ENCODE data around the gene ATRNL1. TPM values are rescaled to one million over a fixed set of nuclear protein-coding genes. Genes with fewer than 3 reads are reported as not detected.

The ATRNL1 gene
- polyA plus RNA-seq, 3 donors: not detected

- intact Hi-C loops (cut with micrococcal nuclease): no loop called here
- no peak for DNase-seq
- Mint-ChIP-seq H3K36me3 (no peaks in the 10 kb centered on the region), H3K27me3 (ENCODE audit: low read depth in 3 of 3) (peaks cover 0 to 1% (median 0%) of the 10 kb centered on the region in 3 donors), H3K27ac (no peak overlapping the region), H3K9me3 (peaks cover 0 to 2% (median 0%) of the 10 kb centered on the region in 7 donors), H3K4me3 (no peak overlapping the region), H3K4me1 (no peaks in the 10 kb centered on the region)
- no peak overlapping the region for H2AFZ ChIP-seq (ENCODE audit: insufficient read depth, low read depth, low read length, poor library complexity, severe bottlenecking)
- 77% methylated on average over 3 of the region's 3 CpGs for WGBS (ENCODE audit: insufficient coverage)
- H3K27ac ChIP-seq (ENCODE audit: low read depth in 1 of 2, low read length in 2 of 2): no peak overlapping the region
- H3K4me2 ChIP-seq (replicated peaks; ENCODE audit: extremely low read depth, low read length, poor library complexity, severe bottlenecking): no peak overlapping the region
- H4K20me1 ChIP-seq (ENCODE audit: insufficient read depth, low read length): no peaks in the 10 kb centered on the region
- H3K9me3 ChIP-seq (replicated peaks in 1 of 2; ENCODE audit: control insufficient read depth in 1 of 2, insufficient read depth in 1 of 2, low read length in 2 of 2): no peaks in the 10 kb centered on the region
- no peaks in the 10 kb centered on the region for H3K4me1 ChIP-seq (ENCODE audit: control insufficient read depth in 1 of 2, insufficient read depth in 2 of 2, low read length in 2 of 2)
- TF ChIP-seq, protein P1, sequence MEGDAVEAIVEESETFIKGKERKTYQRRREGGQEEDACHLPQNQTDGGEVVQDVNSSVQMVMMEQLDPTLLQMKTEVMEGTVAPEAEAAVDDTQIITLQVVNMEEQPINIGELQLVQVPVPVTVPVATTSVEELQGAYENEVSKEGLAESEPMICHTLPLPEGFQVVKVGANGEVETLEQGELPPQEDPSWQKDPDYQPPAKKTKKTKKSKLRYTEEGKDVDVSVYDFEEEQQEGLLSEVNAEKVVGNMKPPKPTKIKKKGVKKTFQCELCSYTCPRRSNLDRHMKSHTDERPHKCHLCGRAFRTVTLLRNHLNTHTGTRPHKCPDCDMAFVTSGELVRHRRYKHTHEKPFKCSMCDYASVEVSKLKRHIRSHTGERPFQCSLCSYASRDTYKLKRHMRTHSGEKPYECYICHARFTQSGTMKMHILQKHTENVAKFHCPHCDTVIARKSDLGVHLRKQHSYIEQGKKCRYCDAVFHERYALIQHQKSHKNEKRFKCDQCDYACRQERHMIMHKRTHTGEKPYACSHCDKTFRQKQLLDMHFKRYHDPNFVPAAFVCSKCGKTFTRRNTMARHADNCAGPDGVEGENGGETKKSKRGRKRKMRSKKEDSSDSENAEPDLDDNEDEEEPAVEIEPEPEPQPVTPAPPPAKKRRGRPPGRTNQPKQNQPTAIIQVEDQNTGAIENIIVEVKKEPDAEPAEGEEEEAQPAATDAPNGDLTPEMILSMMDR (IDR thresholded peaks at IDR 0.05): no peak
- no peaks in the 10 kb centered on the region for H3K36me3 ChIP-seq (replicated peaks in 1 of 2; ENCODE audit: control insufficient read depth in 1 of 2, insufficient read depth in 2 of 2, low read length in 2 of 2)
- no peak overlapping the region for H3K9ac ChIP-seq (ENCODE audit: insufficient read depth, low read length, poor library complexity, severe bottlenecking)
- no peaks in the 10 kb centered on the region for H3K27me3 ChIP-seq (ENCODE audit: control insufficient read depth in 2 of 2, insufficient read depth in 2 of 2, low read length in 2 of 2)
- H3K4me3 ChIP-seq (replicated peaks in 1 of 3; ENCODE audit: low read depth in 2 of 3, low read length in 3 of 3): no peak overlapping the region
- no peaks in the 10 kb centered on the region for H3K79me2 ChIP-seq (ENCODE audit: insufficient read depth, low read length)
Observed at GRCh38 chr10:115898242-115898641, 805.1 kb downstream of the ATRNL1 start.

DNA sequence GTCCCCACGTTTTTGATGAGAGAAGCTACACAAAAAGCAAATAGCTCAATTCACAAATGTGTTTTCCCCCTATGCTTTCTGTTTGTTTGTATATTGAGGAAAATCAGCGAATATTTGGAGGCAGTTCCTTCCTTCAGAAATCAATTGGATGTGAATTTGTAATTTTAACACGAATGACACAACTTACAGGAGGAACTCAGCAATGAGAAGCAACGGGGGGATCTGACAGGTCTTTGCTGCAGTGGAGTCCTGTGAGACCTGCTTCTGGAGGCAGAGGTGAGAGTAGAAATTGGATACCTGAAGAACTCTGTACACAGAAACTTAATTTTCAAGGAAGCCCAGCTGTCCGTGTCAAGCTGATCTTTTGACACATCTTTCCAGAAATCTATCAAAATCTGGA lies 809.4 kb downstream of the ATRNL1 start:
- H3K4me2 ChIP-seq (replicated peaks; ENCODE audit: extremely low read depth, low read length, poor library complexity, severe bottlenecking): no peak overlapping the region
- WGBS (ENCODE audit: insufficient coverage): 80% methylated on average over 2 of the region's 5 CpGs
- no peak overlapping the region for H3K4me3 Mint-ChIP-seq
- TF ChIP-seq, protein P1 (IDR thresholded peaks at IDR 0.05): no peak
- no peaks in the 10 kb centered on the region for H4K20me1 ChIP-seq (ENCODE audit: insufficient read depth, low read length)
- H3K79me2 ChIP-seq (ENCODE audit: insufficient read depth, low read length): no peaks in the 10 kb centered on the region
- intact Hi-C loops (cut with micrococcal nuclease): no loop called here
- no peak overlapping the region for H2AFZ ChIP-seq (ENCODE audit: insufficient read depth, low read depth, low read length, poor library complexity, severe bottlenecking)
- no peaks in the 10 kb centered on the region for H3K36me3 Mint-ChIP-seq
- no peak overlapping the region for H3K9ac ChIP-seq (ENCODE audit: insufficient read depth, low read length, poor library complexity, severe bottlenecking)
- H3K36me3 ChIP-seq (replicated peaks in 1 of 2; ENCODE audit: control insufficient read depth in 1 of 2, insufficient read depth in 2 of 2, low read length in 2 of 2): no peaks in the 10 kb centered on the region
- H3K27ac Mint-ChIP-seq: no peak overlapping the region
- peaks cover 0 to 2% (median 0%) of the 10 kb centered on the region in 7 donors for H3K9me3 Mint-ChIP-seq
- no peaks in the 10 kb centered on the region for H3K9me3 ChIP-seq (replicated peaks in 1 of 2; ENCODE audit: control insufficient read depth in 1 of 2, insufficient read depth in 1 of 2, low read length in 2 of 2)
- no peak for DNase-seq
- H3K27ac ChIP-seq (ENCODE audit: low read depth in 1 of 2, low read length in 2 of 2): no peak overlapping the region
- no peak overlapping the region for H3K4me3 ChIP-seq (replicated peaks in 1 of 3; ENCODE audit: low read depth in 2 of 3, low read length in 3 of 3)
- no peaks in the 10 kb centered on the region for H3K4me1 Mint-ChIP-seq
- no peaks in the 10 kb centered on the region for H3K4me1 ChIP-seq (ENCODE audit: control insufficient read depth in 1 of 2, insufficient read depth in 2 of 2, low read length in 2 of 2)
- peaks cover 0 to 1% (median 0%) of the 10 kb centered on the region in 3 donors for H3K27me3 Mint-ChIP-seq (ENCODE audit: low read depth in 3 of 3)
- H3K27me3 ChIP-seq (ENCODE audit: control insufficient read depth in 2 of 2, insufficient read depth in 2 of 2, low read length in 2 of 2): no peaks in the 10 kb centered on the region

Measured in CD14-positive monocyte (primary cell).